IMR-90 (cell line): ENCODE data around the gene ADCY5.

Experiments
- CTCF ChIP-seq: conservative IDR thresholded peaks from 2 replicates; pipeline ENCODE4 v1.5.1; 2012; ENCODE audit warnings: mild to moderate bottlenecking, low read depth, low read length, improper control_type of control experiment
- MAFK ChIP-seq: IDR thresholded peaks from 2 replicates; pipeline ENCODE4 v1.6.1; 2012; ENCODE audit warnings: low read depth, low read length, improper control_type of control experiment

GRCh38 chr3:123296836-123297626 lies 151.9 kb downstream of the ADCY5 start:
- no peak for TF ChIP-seq MAFK
- TF ChIP-seq CTCF, result no peak
